GM19395 (cell line): ENCODE data around the gene SH2D4B.

ENCODE experiments used
- ATAC-seq: cut with Tn5 transposase; IDR thresholded peaks from one replicate; pipeline ENCODE4 v1.9.1; 2021; ENCODE audit warnings: mild to moderate bottlenecking, moderate library complexity; ENCODE audit not compliant: unreplicated experiment

SH2D4B gene

DNA sequence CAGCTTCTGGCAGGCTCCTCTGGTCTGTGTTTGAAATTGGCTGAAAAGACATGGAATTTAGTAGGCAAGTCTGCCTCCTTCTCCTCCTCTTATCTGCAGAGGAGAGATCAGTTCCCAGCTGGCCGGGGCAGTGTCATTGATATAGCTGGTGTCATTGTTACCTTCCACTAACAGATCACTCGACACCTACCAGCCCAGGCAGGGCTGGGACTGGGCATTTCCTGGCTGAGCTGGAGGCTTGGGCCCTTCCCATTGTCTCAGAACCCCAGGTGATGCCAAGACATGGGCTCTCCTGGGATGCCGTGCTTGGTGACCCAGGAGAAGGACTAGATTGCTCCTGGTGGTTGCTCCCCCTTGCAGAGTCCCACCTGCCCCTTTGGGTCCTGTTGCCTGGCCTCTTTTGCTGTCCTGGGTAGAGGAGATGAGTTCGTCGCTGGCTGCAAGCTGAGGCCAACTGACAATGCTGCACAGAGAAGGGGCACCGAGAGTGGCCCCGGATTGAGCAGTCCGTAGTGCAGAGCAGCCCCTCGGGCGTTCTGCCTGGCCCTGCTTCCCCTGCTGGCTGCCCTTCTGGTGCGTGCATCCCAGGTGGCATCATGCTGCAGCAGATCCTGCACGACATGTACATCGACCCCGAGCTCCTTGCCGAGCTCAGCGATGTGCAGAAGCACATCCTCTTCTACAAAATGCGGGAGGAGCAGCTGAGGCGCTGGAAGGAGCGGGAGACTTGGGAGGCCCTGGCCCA, at the start of gene SH2D4B:
SH2D4B (plus strand) TSS at position 167 of the 745 bp plus-strand sequence; CDS start at position 597, 430 bp downstream.
- no peak for ATAC-seq

GRCh38 chr10:80488539-80489066, 49.1 kb upstream of the SH2D4B start:
- ATAC-seq = no peak

- no peak for ATAC-seq
Observed at GRCh38 chr10:80489371-80490112, 48.2 kb upstream of the SH2D4B start.

GRCh38 chr10:80491251-80492102, 46.2 kb upstream of the SH2D4B start:
- no peak for ATAC-seq

DNA sequence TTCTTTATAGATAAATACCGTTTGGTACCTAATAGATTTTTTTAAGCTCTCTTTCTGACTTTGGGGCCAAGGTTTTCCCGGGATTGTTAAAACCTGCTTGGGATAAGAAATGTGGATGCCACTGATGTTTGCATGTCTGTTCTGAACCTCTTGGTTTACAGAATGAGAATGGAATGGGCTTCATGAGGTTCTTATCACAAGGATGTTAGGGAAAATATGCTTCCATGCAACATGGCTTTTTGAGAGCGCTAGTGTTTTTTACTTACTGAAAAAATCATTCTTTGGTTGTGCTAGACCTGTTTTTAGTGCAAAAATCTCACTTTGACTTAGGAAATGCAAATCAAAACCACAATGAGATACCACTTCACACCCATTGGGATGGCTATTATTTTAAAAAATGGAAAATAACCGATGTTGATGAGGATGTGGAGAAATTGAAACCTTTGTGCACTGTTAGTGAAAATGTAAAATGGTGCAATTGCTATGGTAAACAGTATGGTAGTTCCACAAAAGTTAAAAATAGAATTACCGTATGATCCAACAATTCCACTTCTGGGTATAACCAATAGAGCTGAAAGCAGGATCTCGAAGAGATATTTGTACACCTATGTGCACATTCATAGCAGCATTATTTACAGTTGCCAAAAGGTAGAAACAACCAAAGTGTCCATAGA, 44.7 kb upstream of the SH2D4B start:
- ATAC-seq = peak; percentile 44

- peak; percentile 67 for ATAC-seq
Observed at GRCh38 chr10:80493522-80494051, 44.1 kb upstream of the SH2D4B start.

DNA sequence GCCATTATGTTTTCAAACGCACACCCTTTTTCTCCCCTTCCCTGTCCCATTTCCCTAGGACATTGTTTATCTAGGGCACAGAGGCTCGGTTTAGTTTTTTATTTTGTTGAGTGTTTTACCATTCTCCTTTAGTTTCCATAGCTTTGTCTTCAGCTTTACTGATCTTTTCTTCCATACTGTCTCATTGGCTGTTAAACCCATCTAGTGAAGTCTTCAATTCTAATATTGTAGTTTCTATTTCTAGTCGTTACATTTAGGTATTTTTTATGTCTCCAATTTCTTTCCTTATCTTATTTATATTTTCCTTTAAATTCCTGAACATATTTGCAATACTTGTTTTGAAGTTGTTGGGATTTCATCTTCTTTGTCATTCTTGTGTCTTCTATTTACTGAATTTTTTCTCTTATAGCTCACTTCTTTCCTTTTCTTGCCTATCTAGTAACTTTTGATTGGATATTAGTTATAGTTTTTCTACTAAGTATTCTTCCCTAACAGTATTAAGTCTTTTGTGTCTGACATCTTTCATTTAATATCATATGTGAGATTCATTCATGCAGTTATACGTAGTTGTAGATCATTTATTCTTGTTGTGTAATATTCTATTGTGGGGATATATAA, 41.0 kb upstream of the SH2D4B start:
- ATAC-seq = no peak

GRCh38 chr10:80497187-80498077, 40.3 kb upstream of the SH2D4B start:
- ATAC-seq = no peak

DNA sequence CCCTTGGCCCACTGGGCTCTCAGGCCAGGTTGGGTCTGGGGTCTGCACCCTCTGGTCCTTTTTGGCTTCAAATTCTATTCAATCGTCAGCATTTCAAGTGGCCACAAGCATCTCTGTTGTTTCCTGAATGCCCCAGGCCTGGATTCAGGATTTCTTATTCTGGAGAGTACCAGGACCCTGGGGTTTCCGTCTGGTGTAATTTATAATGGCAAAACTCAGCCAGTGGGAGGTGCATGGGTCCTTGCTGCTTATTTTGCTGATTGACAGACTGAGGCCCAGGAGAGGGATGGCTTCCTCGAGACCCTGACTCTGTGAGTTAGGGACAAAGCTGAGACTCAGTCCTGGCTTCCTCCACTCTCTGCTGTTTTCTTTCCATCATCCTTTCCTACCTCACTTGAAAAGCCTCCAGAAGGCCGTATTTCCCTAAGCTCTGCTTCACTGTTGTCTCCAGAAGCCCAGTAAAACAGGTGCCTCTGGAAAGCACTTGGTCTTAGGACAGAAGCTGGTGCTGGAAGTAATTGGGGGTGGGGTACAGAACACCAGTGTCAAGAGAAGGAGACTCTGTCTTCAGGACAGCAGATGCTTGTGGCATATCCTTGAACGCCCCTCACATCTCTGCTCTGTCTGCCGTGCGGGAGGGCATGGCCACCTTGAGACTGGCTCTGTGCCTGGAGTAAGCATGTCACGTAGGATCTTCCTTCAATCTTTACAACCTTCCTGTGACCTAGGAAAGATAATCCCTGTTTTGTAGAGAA, 39.4 kb upstream of the SH2D4B start:
- no peak for ATAC-seq

- ATAC-seq = peak; percentile 45
Observed at GRCh38 chr10:80498833-80499741, 38.6 kb upstream of the SH2D4B start.

DNA sequence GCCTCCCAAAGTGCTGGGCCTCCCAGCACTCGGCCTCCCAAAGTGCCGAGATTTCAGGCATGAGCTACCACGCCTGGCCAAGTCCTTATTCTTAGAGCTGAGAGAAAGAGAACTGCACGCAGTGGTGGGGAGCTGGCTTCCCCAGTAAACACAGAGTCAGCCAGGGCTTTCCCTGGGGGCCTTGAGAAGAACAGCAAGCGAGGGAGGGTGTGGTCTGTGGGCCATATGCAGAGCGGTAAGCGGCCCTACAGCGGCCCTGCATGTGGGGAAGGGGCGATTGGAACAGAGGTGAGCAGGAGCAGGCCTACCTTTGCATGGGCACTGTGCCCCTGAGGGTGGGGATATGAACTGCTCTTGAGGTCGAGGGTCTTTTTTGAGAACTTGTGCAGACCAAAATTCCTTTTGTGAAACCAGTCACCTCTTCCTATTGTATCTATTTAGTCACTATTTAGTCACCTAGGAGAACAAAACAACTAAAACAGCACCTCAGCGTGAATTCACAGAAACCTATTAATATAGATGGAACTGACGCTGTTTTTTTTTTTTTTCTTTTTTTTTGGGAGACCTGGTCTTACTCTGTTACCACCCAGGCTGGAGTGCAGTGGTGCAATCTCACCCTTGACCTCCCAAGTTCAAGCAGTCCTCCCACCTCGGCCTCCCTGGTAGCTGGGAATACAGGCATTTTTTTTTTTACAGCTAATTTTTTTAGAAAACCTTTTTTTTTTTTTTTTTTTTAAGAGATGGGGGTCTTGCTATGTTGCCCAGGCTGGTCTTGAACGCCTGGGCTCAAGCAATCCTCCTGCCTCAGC, 36.9 kb upstream of the SH2D4B start:
- ATAC-seq = peak; percentile 62

DNA sequence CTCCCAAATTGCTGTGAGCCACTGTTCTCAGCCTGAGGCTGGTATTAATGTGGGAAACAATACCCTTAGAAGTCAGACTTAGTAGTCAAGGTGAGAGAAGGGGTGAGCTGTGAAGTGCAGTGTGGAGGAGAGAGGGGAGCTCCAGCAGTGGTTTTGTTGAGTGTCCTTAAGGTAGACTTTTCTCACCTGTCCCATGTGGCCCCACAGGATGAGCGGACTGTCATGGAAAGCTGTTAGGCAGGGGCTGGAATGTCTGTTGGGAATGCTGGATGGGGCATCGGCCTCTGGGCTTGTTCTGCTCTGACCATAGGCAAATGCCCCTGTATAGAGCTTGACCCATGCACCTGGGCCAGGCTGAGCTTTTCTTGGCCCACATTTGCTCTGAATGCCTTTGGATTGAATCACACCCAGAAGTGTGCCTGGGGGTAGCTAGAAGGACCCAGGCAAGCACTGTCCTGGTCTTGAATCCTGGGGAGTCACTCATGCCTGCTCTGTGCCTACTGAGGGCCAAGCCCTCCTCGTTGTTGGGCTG, 36.3 kb upstream of the SH2D4B start:
- ATAC-seq = no peak

DNA sequence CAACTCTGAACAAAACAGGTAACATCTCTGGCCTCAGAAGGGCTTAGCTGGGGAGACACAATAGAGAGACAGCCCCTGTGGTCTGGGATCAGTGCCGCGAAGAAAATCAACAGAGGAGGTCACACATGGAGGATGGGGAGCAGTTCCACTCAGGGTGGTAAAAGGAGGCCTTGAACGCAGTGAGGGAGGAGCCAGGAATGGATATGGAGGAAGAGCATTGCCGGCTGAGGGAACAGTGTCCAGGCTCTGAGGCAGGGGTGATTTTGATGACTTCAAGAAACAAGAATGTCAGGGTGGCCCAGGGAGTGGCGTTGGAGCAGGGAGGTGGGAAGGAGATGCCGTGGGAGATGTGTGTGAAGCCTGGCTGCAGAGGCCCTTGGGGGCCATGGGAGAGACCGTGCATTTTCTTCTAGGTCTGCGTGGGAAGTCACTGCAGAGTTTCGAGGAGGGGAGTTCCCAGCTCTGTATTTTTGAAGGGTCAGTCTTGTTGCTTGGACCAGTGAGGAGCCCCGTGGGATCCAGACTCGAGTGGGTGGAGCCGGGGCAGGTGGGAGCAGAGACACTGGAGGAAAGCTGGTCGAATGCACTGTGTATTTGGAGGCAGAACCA, 35.7 kb upstream of the SH2D4B start:
- ATAC-seq = no peak

GRCh38 chr10:80502621-80503583, 34.8 kb upstream of the SH2D4B start:
- no peak for ATAC-seq
